ENCODE results near the gene SH3TC1. TPM values are rescaled to one million over a fixed set of nuclear protein-coding genes. Genes with fewer than 3 reads are reported as not detected.

Gene SH3TC1
- total RNA-seq, 1 donor from 2014 or later = 16.5 TPM

DNA sequence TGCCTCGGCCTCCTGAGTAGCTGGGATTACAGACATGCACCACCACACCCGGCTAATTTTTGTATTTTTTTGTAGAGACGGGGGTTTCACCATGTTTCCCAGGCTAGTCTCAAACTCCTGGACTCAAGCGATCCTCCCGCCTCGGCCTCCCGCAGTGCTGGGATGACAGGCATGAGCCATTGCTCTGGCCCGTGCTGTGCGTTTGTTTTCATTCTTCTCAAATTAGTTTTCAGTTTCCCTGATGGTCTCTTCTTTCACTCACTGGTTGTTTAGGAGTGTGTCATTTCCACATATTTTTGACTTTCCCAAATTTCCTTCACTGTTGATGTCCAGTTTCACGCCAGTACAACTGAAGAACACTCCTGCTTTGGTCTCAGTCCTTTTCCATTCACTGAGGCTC lies 31.8 kb downstream of the SH3TC1 start:
- no peak for DNase-seq

DNA sequence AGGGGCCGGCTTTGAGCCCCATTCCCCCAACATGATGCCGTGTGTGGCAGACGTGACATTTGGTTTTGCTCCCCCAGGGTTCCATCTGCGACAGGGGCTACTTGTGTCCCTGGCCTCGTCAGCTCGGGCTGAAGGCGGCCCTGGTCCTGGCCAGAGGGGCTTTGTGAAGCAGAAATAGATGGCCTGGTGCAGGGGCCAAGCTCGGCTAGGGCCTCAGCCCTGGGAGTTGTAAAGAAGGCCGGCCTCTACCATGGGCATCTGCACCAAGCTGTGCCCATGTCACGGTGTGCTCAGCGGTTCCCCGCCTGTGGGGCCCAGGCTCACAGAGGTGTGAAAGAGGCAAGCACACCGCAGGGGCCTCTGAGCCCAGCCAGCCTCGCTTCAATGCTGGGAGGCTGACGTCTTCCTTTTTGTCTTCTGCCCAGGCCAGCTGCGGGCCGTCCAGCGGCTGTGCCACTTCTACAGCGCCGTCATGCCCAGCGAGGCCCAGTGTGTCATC lies 32.5 kb downstream of the SH3TC1 start:
- no peak for DNase-seq

GRCh38 chr4:8232748-8233147 lies 33.7 kb downstream of the SH3TC1 start:
- no peak for DNase-seq

- DNase-seq = no peak
Measured at GRCh38 chr4:8233672-8234484, 34.8 kb downstream of the SH3TC1 start.

GRCh38 chr4:8234715-8235114 lies 35.6 kb downstream of the SH3TC1 start:
- DNase-seq = no peak

GRCh38 chr4:8235224-8235623 lies 36.1 kb downstream of the SH3TC1 start:
- DNase-seq = no peak

DNA sequence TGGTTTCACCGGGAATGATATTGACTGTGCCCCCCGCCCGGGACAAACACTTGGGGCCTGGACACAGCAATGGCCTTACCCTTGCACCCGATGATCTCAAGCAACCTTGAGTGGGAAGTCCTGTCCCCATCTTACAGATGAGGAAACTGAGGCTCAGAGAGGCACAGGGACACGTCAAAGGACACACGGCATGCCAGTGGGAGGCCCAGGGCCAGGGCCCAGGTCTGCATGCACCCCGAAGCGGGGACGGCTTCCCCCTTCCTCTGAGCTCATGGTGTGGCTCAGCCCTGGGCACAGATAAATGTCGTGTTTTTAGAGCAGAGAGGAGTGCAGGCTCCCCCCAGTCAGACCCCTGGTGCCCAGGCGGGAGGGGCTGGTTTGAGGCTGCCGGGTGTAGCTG lies 36.6 kb downstream of the SH3TC1 start:
- DNase-seq = no peak

DNA sequence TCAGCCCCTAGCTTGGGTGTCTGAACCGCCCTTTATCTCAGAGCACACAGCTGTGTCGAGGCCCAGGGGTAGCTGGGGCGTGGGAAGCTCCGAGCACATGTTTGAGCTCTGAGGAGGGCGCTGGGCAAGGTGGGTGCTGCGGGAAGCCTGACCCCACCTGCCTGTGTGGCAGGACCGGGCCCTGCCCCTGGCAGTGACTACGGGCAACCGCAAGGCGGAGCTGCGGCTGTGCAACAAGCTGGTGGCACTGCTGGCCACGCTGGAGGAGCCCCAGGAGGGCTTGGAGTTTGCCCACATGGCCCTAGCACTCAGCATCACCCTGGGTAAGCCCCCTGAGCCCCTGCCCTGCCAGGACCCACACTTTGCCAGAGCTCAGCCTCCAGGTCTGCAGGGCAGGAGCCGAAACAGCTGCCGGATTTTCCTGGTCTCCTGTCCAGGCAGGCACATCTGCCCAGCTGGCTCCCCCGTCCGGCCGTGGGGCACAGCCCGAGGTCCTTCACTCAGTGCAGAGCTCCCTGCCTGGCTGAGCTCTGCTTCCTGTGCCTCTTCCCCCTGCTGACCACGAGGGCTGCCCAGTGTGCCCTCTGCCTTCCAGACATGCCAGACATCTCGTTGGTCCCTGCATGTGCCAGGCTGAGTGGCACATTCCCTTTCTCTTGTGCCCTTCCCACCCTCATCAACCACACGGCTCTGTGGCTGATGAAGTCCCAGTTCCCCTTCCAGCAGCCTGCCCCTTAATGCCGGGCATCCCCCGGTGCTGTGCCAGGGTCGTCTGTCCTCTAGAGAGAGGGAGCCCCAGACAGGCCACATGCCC lies 37.2 kb downstream of the SH3TC1 start:
- no peak for DNase-seq

DNA sequence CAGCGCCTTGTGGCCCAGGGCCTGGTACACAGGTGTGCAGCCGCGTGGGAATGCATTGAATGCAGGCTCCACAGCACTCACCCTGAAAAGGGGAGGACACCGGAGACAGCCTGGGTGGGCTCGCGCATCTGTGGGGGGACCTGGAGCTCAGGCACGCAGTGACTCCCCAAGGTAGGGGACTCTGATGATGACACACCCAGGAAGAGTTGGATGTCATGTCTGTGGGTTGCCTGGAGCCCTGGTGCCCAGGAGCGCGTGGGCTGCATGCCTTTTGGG lies 37.8 kb downstream of the SH3TC1 start:
- no peak for DNase-seq

- no peak for DNase-seq
Measured at GRCh38 chr4:8237256-8237989, 38.3 kb downstream of the SH3TC1 start.

DNA sequence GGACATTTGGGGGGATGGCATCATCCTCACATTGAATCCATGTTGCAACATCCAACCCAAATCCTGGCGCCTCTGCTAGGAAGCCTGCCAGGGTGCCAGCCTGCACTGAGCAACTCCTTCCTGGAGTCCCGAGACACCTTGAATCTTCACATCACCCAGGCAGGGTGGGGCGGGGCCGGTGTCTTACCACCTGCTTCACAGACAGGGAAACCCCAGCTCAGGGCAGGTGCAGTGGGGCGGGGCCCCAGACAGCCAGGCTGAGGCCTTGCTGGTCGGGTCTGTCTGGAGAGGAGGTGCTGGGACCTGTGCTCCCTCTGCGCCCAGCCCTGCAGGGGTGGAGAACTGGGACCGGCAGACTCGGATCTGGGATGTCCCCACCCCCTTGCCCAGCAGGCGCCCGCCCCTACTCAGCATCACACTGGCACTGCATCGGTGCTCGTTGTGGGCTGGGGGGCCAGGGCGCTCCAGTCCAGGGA lies 39.0 kb downstream of the SH3TC1 start:
- DNase-seq = no peak

DNA sequence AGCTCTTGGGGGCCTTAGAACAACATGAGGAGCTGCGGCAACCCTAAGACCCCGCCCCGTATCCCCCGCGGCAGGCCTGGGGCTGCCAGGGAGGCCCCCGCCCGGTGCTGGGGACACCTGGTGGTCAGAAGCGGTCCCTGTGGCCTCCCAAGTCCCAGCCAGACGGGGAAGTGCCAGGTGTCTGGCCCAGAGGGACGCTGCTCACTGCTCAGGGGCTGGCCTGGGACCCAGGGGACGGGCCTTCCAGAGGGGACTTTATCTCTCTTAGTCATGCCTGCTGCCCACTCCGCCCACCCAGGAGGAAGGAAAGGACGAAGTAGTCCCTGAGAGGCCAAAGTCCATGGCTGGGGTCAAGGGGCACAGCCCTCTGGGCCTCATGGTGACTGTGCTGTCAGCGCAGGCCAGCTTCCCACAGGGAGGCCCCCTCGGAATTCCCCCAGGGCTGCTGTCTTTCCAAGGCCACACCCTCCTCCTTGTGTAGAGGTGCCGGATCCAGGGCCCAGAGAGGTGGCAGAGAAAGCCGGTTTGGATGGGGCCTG lies 39.5 kb downstream of the SH3TC1 start:
- no peak for DNase-seq

DNA sequence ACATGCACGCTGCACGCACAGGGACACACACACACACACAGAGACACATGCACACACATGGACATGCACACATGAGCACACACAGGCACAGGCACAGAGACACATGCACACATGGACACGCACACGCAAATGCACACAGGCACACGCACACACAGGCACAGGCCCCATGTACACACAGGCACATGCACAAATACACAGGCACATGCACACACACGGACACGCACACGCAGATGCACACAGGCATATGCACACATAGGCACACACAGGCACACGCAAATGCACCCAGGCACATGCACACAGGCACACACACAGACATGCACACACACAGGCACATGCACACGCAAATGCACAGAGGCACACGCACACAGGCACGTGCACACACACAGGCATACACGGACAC lies 40.1 kb downstream of the SH3TC1 start:
- no peak for DNase-seq

GRCh38 chr4:8239661-8240060 lies 40.6 kb downstream of the SH3TC1 start:
- no peak for DNase-seq

- DNase-seq = no peak
Measured at GRCh38 chr4:8240211-8241041, 41.3 kb downstream of the SH3TC1 start.

DNA sequence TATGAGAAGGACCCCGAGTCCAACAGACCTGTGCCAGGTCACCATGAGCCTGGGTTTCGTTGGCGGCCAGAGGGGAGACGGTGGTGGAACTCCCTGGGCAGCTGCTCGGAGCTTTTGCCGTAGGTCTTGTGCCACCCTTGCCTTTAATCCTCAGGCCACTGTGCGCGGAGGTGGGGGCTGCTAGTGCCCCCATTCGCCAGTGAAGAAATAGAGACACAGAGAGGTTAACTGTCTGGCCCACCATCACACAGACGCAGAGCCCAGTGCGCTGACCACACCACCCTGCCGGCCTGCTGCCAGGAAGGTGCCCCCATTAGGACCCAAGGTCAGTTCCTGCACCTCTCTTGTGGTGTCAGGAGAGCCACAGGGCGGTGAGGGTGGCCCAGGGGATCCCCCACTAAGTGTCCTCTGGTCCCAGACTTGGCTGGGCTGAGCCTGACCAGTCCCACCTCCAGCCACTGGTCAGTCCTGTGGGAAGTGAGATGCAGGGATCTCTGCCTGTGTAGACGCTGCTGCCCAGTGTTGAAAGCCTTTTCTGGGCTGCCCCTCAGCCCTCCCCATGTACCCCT lies 42.2 kb downstream of the SH3TC1 start:
- DNase-seq = no peak

DNA sequence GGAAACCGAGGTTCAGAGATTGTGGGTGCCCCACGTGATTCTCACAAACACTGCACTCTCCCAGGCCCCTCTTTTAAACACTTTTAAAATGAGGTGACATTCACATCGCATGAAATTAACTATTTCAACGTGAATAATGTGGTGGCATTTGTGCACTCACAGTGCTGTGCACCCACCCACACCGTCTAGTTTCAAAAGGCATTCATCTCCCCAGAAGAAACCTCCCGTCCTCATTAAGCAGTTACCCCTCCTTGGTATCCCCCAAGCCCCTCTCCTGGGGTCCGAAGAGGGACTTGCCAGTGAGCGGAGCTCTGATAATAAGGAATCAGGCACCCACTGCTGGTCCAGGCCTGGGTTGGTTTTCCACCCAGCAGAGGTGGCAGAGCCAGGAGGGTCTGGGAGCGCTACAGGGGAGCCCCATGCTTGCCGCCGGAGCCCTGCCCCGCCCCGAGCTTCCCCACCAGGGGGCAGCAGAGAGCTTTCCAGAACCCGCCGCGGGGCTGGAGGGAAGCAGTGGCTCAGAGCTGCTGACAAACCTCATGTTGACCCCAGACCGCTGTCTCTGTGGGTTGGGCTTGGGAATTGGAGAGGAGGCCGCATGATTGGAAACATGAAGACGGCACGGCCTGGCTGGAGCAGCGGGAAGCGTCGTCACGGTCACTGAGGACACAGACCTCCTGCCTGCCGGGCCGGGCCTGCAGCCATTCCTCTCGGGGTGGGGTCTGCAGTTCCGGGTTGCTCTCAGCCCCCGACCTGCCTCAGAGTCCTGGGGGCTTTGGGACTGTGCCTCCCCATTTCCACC lies 43.0 kb downstream of the SH3TC1 start:
- peak; percentile 91 for DNase-seq

- no peak for DNase-seq
Measured at GRCh38 chr4:8242782-8243560, 43.9 kb downstream of the SH3TC1 start.

- DNase-seq = no peak
Measured at GRCh38 chr4:8244001-8244757, 45.1 kb downstream of the SH3TC1 start.

Data from skin of body (tissue), 2 donors.